Tibial artery (tissue), 4 donors: ENCODE results near the gene TCFL5.
A peak's percentile ranks its signal among the peaks of the same experiment; 100 is the strongest.

Experiments used
- DNase-seq, 2 donors: peaks; one replicate each; pipeline ENCODE4 v3.0.0-alpha.2; 2019
- H3K27ac ChIP-seq, 2 donors: fragments of 200-600 bp; sonication (generic) in 1 of 2; 1 replicate in 1 of 2; 2 replicates in 1 of 2; pipeline ENCODE4 v1.5.1; 2018 to 2019; ENCODE audit warnings: mild to moderate bottlenecking in 1 of 2
- H3K27me3 ChIP-seq, 2 donors: fragments of 200-600 bp; sonication (generic) in 1 of 2; one replicate each; pipeline versions ENCODE4 v1.5.1 to v1.6.0; 2016 to 2019
- H3K36me3 ChIP-seq, 3 donors: fragments of 200-600 bp; sonication (generic) in 2 of 3; one replicate each; pipeline ENCODE4 v1.5.1; 2016 to 2019; ENCODE audit warnings: mild to moderate bottlenecking in 2 of 3
- H3K4me1 ChIP-seq, 4 donors: fragments of 200-600 bp; sonication (generic) in 2 of 4; 1 replicate in 3 of 4; 2 replicates in 1 of 4; pipeline ENCODE4 v1.5.1; 2016 to 2019
- H3K4me3 ChIP-seq, 2 donors: fragments of 200-600 bp; sonication (generic) in 1 of 2; 1 replicate in 1 of 2; 2 replicates in 1 of 2; pipeline ENCODE4 v1.5.1; 2018 to 2019; ENCODE audit warnings: mild to moderate bottlenecking in 2 of 2
- H3K9me3 ChIP-seq, 3 donors: fragments of 200-600 bp; sonication (generic) in 1 of 3; one replicate each; pipeline ENCODE4 v1.5.1; 2016 to 2019
- CTCF ChIP-seq, 2 experiments: fragments of 200-600 bp in 1 of 2; fragments of 450-650 bp in 1 of 2; IDR thresholded peaks; one replicate each; pipeline ENCODE4 v1.5.1; 2017 to 2019; ENCODE audit warnings: antibody characterized with exemption in 2 of 2, mild to moderate bottlenecking in 1 of 2, moderate library complexity in 1 of 2
- intact Hi-C: fragments of 100-400 bp; cut with DNase I; formaldehyde crosslinking; loops from one replicate; pipeline ENCODE4 v1.15.0; 2023; ENCODE audit warnings: low total_unique reads

The TCFL5 gene

GRCh38 chr20:62907384-62908317 is 46.0 kb upstream of the TCFL5 start:
- H3K36me3 ChIP-seq = peaks cover 94 to 100% (median 97%) of the 10 kb centered on the region in 3 donors
- TF ChIP-seq CTCF (IDR thresholded peaks at IDR 0.05) = no peak
- H3K9me3 ChIP-seq = no peaks in the 10 kb centered on the region
- no peak overlapping the region for H3K4me3 ChIP-seq
- H3K4me1 ChIP-seq = peaks cover 0 to 19% (median 8%) of the 10 kb centered on the region in 4 donors
- intact Hi-C loops = no loop called here
- peak in 1 of 2 donors; percentile 33 for DNase-seq
- H3K27me3 ChIP-seq = no peaks in the 10 kb centered on the region
- no peak overlapping the region for H3K27ac ChIP-seq

DNA sequence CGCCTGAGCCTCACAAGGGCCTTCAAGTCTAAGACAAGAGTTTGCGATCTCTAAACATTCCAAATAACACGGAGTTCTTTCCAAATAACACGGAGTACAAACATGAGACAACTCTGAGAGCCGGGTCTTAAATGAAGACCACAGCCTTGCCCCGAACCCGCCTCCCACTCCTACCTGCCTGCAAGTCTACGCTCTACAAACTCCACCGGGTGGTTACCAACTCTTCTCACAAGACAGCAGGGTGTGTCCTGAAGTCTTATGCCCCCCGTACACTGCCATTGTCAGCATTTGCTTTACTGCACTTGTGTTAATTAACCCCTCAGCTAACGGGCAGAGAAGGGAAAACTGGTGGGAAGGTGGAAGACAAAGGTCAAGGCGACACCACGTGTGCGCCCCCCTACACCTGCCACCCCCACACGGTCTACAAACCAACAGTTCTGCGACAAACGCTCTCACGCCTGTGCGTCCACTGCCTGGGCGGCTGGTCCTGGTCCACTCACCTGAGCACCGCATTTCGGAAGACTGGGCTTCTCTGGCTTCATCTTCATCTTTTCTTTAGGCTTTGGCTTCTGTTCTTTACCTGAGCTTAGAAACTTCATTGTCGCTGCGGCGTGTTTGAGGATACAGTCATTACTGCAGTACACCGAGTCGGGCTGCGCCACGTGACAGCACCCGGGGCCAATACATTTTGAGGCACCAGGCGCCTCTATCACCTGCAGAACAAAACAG is 45.2 kb upstream of the TCFL5 start:
- H3K9me3 ChIP-seq = no peaks in the 10 kb centered on the region
- DNase-seq = peak in 1 of 2 donors; percentile 35
- no peak overlapping the region for H3K4me3 ChIP-seq
- no peaks in the 10 kb centered on the region for H3K27me3 ChIP-seq
- intact Hi-C loops = no loop called here
- H3K27ac ChIP-seq = no peak overlapping the region
- TF ChIP-seq CTCF (IDR thresholded peaks at IDR 0.05) = no peak
- peaks cover 0 to 13% (median 6%) of the 10 kb centered on the region in 4 donors for H3K4me1 ChIP-seq
- peaks cover 91 to 100% (median 100%) of the 10 kb centered on the region in 3 donors for H3K36me3 ChIP-seq

DNA sequence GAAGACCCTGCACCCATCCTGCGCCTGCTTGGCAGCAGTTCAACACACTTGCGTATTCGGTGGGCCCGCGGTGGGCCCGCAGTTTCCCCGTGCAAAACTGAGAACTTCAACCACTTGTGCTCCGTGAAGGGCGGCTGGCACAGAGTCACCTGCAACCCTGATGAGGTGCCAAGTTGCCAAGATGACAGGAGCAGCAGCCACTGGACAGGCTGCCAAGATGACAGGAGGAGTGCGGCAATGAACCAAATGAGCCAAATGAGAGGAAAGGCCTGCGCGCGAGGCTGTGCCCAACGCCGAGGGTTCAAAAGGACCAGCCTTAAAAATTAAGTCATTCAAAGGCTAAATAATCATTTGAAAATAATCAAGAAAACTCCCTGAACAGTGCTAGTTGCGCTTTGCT is 44.6 kb upstream of the TCFL5 start:
- no peak for TF ChIP-seq CTCF (IDR thresholded peaks at IDR 0.05)
- DNase-seq = no peak
- no peak overlapping the region for H3K27ac ChIP-seq
- H3K9me3 ChIP-seq = no peaks in the 10 kb centered on the region
- H3K4me1 ChIP-seq = peaks cover 0 to 12% (median 6%) of the 10 kb centered on the region in 4 donors
- H3K36me3 ChIP-seq = peaks cover 85 to 100% (median 100%) of the 10 kb centered on the region in 3 donors
- H3K27me3 ChIP-seq = no peaks in the 10 kb centered on the region
- H3K4me3 ChIP-seq = no peak overlapping the region
- intact Hi-C loops = no loop called here

DNA sequence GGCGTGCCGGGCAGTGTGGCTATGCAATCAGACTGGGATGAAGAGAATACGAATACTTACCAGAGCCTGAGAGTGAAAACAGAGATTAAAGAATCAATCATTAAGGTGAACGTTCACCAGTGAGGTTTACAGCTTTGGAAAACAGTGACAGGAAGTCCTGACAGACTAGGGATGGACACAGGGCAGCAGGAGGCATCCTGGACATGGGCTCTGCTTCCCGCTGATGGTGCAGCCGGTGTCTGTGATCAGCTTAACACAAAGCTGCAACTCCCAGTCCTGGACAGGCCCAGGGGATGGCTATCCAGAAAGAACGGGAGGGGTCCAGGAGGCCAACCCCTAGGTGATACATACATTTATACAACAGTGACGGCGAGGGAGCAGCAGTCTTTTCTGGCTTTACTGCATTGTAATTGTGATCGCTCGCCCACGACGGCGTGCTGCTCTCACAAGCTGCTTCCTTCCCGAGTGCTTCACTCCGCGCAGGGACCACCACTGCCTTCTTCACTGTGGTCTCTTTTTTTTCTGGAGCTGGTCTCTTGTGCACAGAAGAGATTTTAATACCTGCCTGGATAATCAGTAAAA is 44.0 kb upstream of the TCFL5 start:
- Histone ChIP-seq H3K27me3 (no peaks in the 10 kb centered on the region), H3K36me3 (peaks cover 80 to 100% (median 100%) of the 10 kb centered on the region in 3 donors), H3K4me1 (peaks cover 0 to 15% (median 7%) of the 10 kb centered on the region in 4 donors), H3K9me3 (no peaks in the 10 kb centered on the region), H3K4me3 (no peak overlapping the region), H3K27ac (no peak overlapping the region)
- TF ChIP-seq CTCF (IDR thresholded peaks at IDR 0.05) = no peak
- DNase-seq = no peak
- intact Hi-C loops = no loop called here

DNA sequence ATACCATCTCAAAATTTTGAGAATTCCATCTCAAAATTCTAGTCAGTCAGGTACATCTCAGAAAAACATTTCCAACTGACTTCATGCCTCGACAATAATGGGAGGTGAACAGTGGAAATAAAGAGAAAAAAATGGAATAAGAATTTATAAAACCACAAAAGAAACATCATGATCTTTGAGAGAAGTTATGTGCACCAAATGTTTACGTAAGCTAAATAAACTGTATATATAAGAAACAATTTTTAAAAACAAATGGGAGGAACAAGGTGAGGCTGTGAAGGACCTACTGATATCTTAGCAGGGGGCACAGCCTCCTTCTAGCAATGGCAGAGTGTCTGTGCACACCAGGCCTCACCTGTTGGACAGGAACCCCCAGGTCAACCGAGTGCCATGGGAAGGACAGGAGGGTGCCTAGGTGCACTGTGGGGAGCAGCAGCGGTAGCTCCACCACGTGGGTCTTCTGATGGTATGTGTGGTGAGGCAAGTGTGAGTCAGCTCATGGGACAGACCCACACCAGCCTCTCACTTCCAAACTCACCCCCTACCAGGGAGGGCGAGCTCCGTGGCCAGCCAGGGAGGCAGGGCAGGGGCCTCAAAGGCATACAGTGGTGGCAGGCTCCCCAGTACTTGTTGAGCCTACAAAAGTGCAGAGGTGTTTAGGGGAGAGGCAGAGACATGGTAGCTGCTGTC is 41.4 kb upstream of the TCFL5 start:
- Histone ChIP-seq H3K27ac (no peak overlapping the region), H3K4me3 (no peak overlapping the region), H3K36me3 (peaks cover 54 to 75% (median 74%) of the 10 kb centered on the region in 3 donors), H3K9me3 (no peaks in the 10 kb centered on the region), H3K27me3 (no peaks in the 10 kb centered on the region), H3K4me1 (peaks cover 0 to 38% (median 23%) of the 10 kb centered on the region in 4 donors)
- intact Hi-C loops = loop anchor here (5.0 kb wide), 1 partner anchor 104 kb away; the partner anchor contains the start of gene BHLHE23
- no peak for DNase-seq
- TF ChIP-seq CTCF (IDR thresholded peaks at IDR 0.05) = no peak
